Pancreas (tissue), 10 donors: ENCODE data around the gene SMCHD1. TPM values are rescaled to one million over a fixed set of nuclear protein-coding genes. Genes with fewer than 3 reads are reported as not detected.
"Not testable (repeated sequence)": the region's sequence is repeated elsewhere in the genome, so short reads cannot be mapped to it uniquely, and the experiment has no call there.

Source experiments
- ATAC-seq, 4 donors: fragments of 200-7000 bp; cut with Tn5 transposase; one replicate each; pipeline versions ENCODE4 v1.8.0 to v1.9.1; 2020; ENCODE audit warnings: mild to moderate bottlenecking in 4 of 4, moderate library complexity in 4 of 4
- DNase-seq, 6 donors: peaks; one replicate each; pipeline ENCODE4 v3.0.0-alpha.2; 2020
- FAIRE-seq: peaks from 2 replicates; lab custom pipeline; 2012; peaks lifted over from hg19 to GRCh38; lab: Jason Lieb, UNC
- H3K27ac ChIP-seq, 4 donors: fragments of 200-600 bp; sonication (generic); 1 replicate in 3 of 4; 2 replicates in 1 of 4; pipeline versions ENCODE4 v1.5.0 to v1.8.0; 2020
- H3K27me3 ChIP-seq, 4 donors: fragments of 200-600 bp; one replicate each; pipeline ENCODE4 v1.8.0; 2021
- H3K36me3 ChIP-seq, 3 donors: fragments of 200-600 bp; sonication (generic) in 1 of 3; one replicate each; pipeline versions ENCODE4 v1.5.0 to v1.8.0; 2020 to 2021
- H3K4me1 ChIP-seq, 3 donors: fragments of 200-600 bp; one replicate each; pipeline ENCODE4 v1.8.0; 2021
- H3K4me3 ChIP-seq, 4 donors: fragments of 200-600 bp; sonication (generic) in 2 of 4; one replicate each; pipeline versions ENCODE4 v1.5.0 to v1.8.0; 2020 to 2021
- H3K9me3 ChIP-seq, 4 donors: fragments of 200-600 bp; one replicate each; pipeline ENCODE4 v1.8.0; 2021
- CTCF ChIP-seq, 4 donors: fragments of 200-600 bp; sonication (generic) in 3 of 4; IDR thresholded peaks; one replicate each; pipeline versions ENCODE4 v1.5.0 to v1.8.0; 2021; ENCODE audit warnings: antibody characterized with exemption in 4 of 4
- WGBS, 2 donors: extraction: QIAGEN DNeasy Blood & Tissue Kit; methylation state at CpG; one replicate each; pipeline ENCODE4 v1.1.7; 2013; 5-methylcytosine and 5-hydroxymethylcytosine counted together
- intact Hi-C, 3 donors: fragments of 100-400 bp; cut with DNase I; formaldehyde crosslinking; loops; one replicate each; pipeline versions ENCODE4 v1.11.1 to v1.14.2; 2022
- polyA plus RNA-seq, 2 donors: library from polyadenylated mRNA; stranded (reverse); fragments of 200-250 nt; gene quantifications; one replicate each; pipeline ENCODE4 v1.2.3, GENCODE V29; 2013
- total RNA-seq, 6 donors: library from RNA; stranded (reverse); fragmentation: NEBNext Ultra II Directional in 4 of 6; extraction: Animal tissue kit (Norgen Biotek cat#: 25700) in 4 of 6; gene quantifications; one replicate each; pipeline versions ENCODE4 v1.2.1 to v1.2.4, GENCODE V29; 2021 to 2023
- donor health status: healthy with polysubstance abuse.
- donor health status: DM: no; HTN: no; CAD: no; lungs with moderate emphysema.
- donor health status: DM: no; HTN: no; CAD: no.
- donor health status: control.
- donor health status: control.
- donor health status: Bipolar disorder and iron deficiency.
- donor health status: DM: yes; HTN: yes; CAD: no.
- donor health status: DM: no; HTN: no; CAD: no.
- donor health status: DM: no; HTN: no; CAD: no.
- donor health status: DM: yes; HTN: yes; CAD: no.

Gene SMCHD1
- total and polyA plus RNA-seq, 8 donors: 6.6 to 32.7 (median 25.2) TPM

- Histone ChIP-seq H3K4me1 (no peaks in the 10 kb centered on the region), H3K9me3 (no peaks in the 10 kb centered on the region), H3K27ac (no peak overlapping the region), H3K4me3 (no peak overlapping the region), H3K27me3 (no peaks in the 10 kb centered on the region), H3K36me3 (peaks cover 0 to 58% (median 13%) of the 10 kb centered on the region in 3 donors)
- DNase-seq (no peak), ATAC-seq (no peak), FAIRE-seq (no peak)
- TF ChIP-seq CTCF (IDR thresholded peaks at IDR 0.05): no peak
- WGBS, 2 donors: 97 to 100% methylated on average over 1 of the region's 1 CpG
- intact Hi-C loops: no loop called here
Observed at GRCh38 chr18:2729757-2730156, 74.2 kb downstream of the SMCHD1 start.

GRCh38 chr18:2736823-2737222 lies 81.3 kb downstream of the SMCHD1 start:
- intact Hi-C loops: no loop called here
- ATAC-seq (no peak), FAIRE-seq (no peak), DNase-seq (no peak)
- no peak overlapping the region for H3K4me3 ChIP-seq
- WGBS, 2 donors: 98% methylated on average over 3 of the region's 3 CpGs
- no peaks in the 10 kb centered on the region for H3K4me1 ChIP-seq
- peaks cover 4 to 56% (median 20%) of the 10 kb centered on the region in 3 donors for H3K36me3 ChIP-seq
- no peaks in the 10 kb centered on the region for H3K9me3 ChIP-seq
- H3K27me3 ChIP-seq: no peaks in the 10 kb centered on the region
- no peak overlapping the region for H3K27ac ChIP-seq
- TF ChIP-seq CTCF (IDR thresholded peaks at IDR 0.05): no peak

DNA sequence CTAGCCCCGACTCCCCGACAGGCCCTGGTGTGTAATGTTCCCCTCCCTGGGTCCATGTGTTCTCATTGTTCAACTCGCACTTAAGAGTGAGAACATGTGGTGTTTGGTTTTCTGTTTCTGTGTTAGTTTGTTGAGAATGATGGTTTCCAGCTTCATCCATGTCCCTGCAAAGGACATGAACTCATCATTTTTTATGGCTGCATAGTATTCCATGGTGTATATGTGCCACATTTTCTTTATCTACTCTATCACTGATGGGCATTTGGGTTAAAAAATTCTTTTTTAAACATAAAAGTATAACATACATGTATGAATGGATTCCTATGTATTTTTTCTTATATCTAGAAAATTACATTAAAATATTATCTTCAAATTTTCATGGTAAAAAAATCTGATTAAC lies 84.6 kb downstream of the SMCHD1 start:
- ATAC-seq, FAIRE-seq, H3K27ac ChIP-seq, H3K9me3 ChIP-seq, H3K4me3 ChIP-seq, H3K27me3 ChIP-seq, H3K4me1 ChIP-seq, intact Hi-C loops, DNase-seq: not testable (repeated sequence)
- H3K36me3 ChIP-seq: peaks cover 4 to 52% (median 12%) of the 10 kb centered on the region in 3 donors
- 99 to 100% methylated on average over 3 of the region's 3 CpGs for WGBS, 2 donors

- FAIRE-seq: no peak
- no peak overlapping the region for H3K27ac ChIP-seq
- H3K27me3 ChIP-seq: no peaks in the 10 kb centered on the region
- intact Hi-C loops: no loop called here
- no peak for TF ChIP-seq CTCF (IDR thresholded peaks at IDR 0.05)
- DNase-seq: no peak
- H3K9me3 ChIP-seq: no peaks in the 10 kb centered on the region
- peaks cover 0 to 4% (median 4%) of the 10 kb centered on the region in 3 donors for H3K4me1 ChIP-seq
- no peak for ATAC-seq
- no peak overlapping the region for H3K4me3 ChIP-seq
- peaks cover 0 to 43% (median 2%) of the 10 kb centered on the region in 3 donors for H3K36me3 ChIP-seq
Observed at GRCh38 chr18:2746274-2746673, 90.7 kb downstream of the SMCHD1 start.

- Histone ChIP-seq H3K27me3 (no peaks in the 10 kb centered on the region), H3K36me3 (peaks cover 0 to 26% (median 3%) of the 10 kb centered on the region in 3 donors), H3K4me3 (no peak overlapping the region), H3K27ac (no peak overlapping the region), H3K4me1 (peaks cover 0 to 6% (median 0%) of the 10 kb centered on the region in 3 donors), H3K9me3 (no peaks in the 10 kb centered on the region)
- TF ChIP-seq CTCF (IDR thresholded peaks at IDR 0.05): no peak
- ATAC-seq (no peak), FAIRE-seq (peak; percentile 53), DNase-seq (no peak)
- intact Hi-C loops: no loop called here
- 75 to 89% methylated on average over 1 of the region's 1 CpG for WGBS, 2 donors
Observed at GRCh38 chr18:2758309-2758708, 102.8 kb downstream of the SMCHD1 start.
